Measurements from ENCODE around the gene BCOR. TPM values are rescaled to one million over a fixed set of nuclear protein-coding genes. Genes with fewer than 3 reads are reported as not detected.

Gene BCOR
- total and polyA plus RNA-seq, 2 of the 13 experiments (the other 11 are each of a cell fraction or from before 2014, with no cell fraction given): 14.3 to 15.2 TPM

- in situ Hi-C loops (cut with HindIII; ENCODE audit: extremely low pct_ligation_motif_present, low pct_unique_long_range_greater_than_20kb): no loop called here
- Histone ChIP-seq H3K9me3 (ENCODE audit: low read length) (no peaks in the 10 kb centered on the region), H3K27ac (ENCODE audit: extremely low read length, insufficient read depth, low read length) (no peak overlapping the region), H3K79me2 (ENCODE audit: insufficient read depth, low read length) (peaks cover 36% of the 10 kb centered on the region), H3K4me2 (ENCODE audit: low read depth, low read length) (no peak overlapping the region), H3K4me1 (ENCODE audit: insufficient read depth, low read length) (peaks cover 23% of the 10 kb centered on the region), H2AFZ (ENCODE audit: low read length) (no peak overlapping the region), H3K4me3 (replicated peaks in 1 of 3; ENCODE audit: insufficient read depth in 1 of 3, low read depth in 2 of 3, low read length in 3 of 3) (no peak overlapping the region), H3K9ac (ENCODE audit: insufficient read depth, low read depth, low read length) (no peak overlapping the region), H4K20me1 (ENCODE audit: insufficient read depth, low read length) (peaks cover 5% of the 10 kb centered on the region; the same call in 1 of the 2 replicates), H3K27me3 (ENCODE audit: control insufficient read depth in 1 of 2, insufficient read depth in 2 of 2, low read length in 2 of 2) (no peaks in the 10 kb centered on the region), H3K36me3 (replicated peaks in 1 of 2; ENCODE audit: control insufficient read depth in 1 of 2, insufficient read depth in 2 of 2, low read length in 2 of 2) (peaks cover 8 to 30% of the 10 kb centered on the region in 2 experiments; a peak in 3 of 5 replicates)
- intact Hi-C loops (cut with micrococcal nuclease; ENCODE audit: unreplicated experiment): no loop called here
- DNase-seq (ENCODE audit: low spot score) (no peak), FAIRE-seq (no peak), ATAC-seq (no peak)
- no TSS peak for BruUV-seq (replicated peaks)
- TF ChIP-seq HOXD1 (CRISPR knock-in tag; IDR thresholded peaks at IDR 0.05): no peak
- no peak for TF ChIP-seq DNMT3B (CRISPR knock-in tag; conservative IDR thresholded peaks at IDR 0.05)
- no peak for TF ChIP-seq ZNF234 (CRISPR knock-in tag; conservative IDR thresholded peaks at IDR 0.05)
- no peak for TF ChIP-seq ZNF761 (CRISPR knock-in tag; conservative IDR thresholded peaks at IDR 0.05)
- no peak for TF ChIP-seq THRA (CRISPR knock-in tag; IDR thresholded peaks at IDR 0.05; ENCODE audit: borderline replicate concordance)
- TF ChIP-seq, protein P1, sequence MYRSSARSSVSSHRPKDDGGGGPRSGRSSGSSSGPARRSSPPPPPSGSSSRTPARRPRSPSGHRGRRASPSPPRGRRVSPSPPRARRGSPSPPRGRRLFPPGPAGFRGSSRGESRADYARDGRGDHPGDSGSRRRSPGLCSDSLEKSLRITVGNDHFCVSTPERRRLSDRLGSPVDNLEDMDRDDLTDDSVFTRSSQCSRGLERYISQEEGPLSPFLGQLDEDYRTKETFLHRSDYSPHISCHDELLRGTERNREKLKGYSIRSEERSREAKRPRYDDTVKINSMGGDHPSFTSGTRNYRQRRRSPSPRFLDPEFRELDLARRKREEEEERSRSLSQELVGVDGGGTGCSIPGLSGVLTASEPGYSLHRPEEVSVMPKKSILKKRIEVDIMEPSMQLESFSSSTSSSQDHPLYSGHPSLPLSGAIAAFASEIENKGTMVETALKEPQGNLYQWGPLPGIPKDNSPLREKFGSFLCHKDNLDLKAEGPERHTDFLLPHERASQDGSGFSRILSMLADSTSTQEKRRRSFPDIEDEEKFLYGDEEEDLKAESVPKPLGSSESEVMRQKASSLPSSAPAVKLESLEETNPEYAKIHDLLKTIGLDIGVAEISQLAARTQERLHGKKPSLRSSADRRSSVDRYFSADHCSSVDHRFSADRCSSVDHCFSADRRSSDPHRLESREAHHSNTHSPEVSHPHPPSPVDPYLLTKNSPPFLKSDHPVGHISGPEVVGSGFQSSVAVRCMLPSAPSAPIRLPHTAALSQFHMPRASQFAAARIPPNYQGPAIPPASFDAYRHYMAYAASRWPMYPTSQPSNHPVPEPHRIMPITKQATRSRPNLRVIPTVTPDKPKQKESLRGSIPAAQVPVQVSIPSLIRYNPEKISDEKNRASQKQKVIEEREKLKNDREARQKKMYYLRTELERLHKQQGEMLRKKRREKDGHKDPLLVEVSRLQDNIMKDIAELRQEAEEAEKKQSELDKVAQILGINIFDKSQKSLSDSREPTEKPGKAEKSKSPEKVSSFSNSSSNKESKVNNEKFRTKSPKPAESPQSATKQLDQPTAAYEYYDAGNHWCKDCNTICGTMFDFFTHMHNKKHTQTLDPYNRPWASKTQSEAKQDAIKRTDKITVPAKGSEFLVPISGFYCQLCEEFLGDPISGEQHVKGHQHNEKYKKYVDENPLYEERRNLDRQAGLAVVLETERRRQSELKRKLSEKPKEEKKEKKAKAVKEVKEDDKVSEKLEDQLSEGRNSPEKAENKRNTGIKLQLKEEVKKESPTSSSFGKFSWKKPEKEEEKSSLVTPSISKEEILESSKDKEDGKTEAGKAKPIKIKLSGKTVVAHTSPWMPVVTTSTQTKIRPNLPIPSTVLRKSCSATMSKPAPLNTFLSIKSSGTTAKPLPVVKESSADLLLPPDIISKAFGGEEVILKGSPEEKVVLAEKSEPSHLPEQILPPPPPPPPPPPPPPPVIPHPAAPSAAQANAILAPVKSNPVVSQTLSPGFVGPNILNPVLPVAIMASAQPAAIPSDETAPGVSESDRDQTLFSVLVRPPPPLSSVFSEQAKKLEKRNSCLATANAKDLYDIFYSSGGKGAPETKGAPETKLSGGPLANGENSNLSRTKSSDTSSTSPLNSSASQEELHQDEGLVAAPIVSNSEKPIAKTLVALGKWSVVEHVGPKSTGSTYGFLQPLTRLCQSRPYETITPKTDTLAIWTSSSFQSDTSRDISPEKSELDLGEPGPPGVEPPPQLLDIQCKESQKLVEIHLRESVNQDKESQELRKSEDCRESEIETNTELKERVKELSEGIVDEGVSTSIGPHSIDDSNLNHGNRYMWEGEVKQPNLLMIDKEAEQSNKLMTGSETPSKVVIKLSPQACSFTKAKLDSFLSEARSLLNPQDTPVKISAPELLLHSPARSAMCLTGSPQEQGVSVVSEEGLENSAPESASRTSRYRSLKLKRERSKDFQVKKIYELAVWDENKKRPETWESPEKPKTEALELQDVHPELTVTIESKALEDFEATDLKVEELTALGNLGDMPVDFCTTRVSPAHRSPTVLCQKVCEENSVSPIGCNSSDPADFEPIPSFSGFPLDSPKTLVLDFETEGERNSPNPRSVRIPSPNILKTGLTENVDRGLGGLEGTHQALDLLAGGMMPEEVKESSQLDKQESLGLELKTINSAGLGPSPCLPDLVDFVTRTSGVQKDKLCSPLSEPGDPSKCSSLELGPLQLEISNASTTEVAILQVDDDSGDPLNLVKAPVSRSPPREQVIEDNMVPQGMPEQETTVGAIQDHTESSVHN (CRISPR knock-in tag; IDR thresholded peaks at IDR 0.05): no peak
- TF ChIP-seq, protein P2, sequence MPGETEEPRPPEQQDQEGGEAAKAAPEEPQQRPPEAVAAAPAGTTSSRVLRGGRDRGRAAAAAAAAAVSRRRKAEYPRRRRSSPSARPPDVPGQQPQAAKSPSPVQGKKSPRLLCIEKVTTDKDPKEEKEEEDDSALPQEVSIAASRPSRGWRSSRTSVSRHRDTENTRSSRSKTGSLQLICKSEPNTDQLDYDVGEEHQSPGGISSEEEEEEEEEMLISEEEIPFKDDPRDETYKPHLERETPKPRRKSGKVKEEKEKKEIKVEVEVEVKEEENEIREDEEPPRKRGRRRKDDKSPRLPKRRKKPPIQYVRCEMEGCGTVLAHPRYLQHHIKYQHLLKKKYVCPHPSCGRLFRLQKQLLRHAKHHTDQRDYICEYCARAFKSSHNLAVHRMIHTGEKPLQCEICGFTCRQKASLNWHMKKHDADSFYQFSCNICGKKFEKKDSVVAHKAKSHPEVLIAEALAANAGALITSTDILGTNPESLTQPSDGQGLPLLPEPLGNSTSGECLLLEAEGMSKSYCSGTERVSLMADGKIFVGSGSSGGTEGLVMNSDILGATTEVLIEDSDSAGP (CRISPR knock-in tag; IDR thresholded peaks at IDR 0.05; ENCODE audit: borderline replicate concordance): no peak
- CTCF ChIA-PET (ENCODE audit: low intra/inter-chr PET ratio, low total read pairs): no interaction called here
- POLR2A ChIA-PET: no interaction called here
- 95% methylated on average over 4 of the region's 7 CpGs for WGBS (ENCODE audit: low lambda C conversion rate)
Observed at GRCh38 chrX:40077906-40078305, 19.9 kb downstream of the BCOR start.
